GM12892 (cell line): ENCODE measurements around the gene TEX13D.

ENCODE experiments used
- DNase-seq: peaks from one replicate; pipeline ENCODE4 v3.0.0; 2011; ENCODE audit not compliant: insufficient read length
- FAIRE-seq: peaks from 2 replicates; lab custom pipeline; 2011; peaks lifted over from hg19 to GRCh38; lab: Jason Lieb, UNC
- POLR2A ChIP-seq: IDR thresholded peaks from 2 replicates; pipeline ENCODE4 v1.6.1; 2011; ENCODE audit warnings: low read depth, low read length, control low read depth
- POLR2AphosphoS5 ChIP-seq: IDR thresholded peaks from 2 replicates; pipeline ENCODE4 v1.6.1; 2011; ENCODE audit warnings: low read depth, low read length, control low read depth
- TAF1 ChIP-seq: IDR thresholded peaks from 2 replicates; pipeline ENCODE4 v1.6.1; 2011; ENCODE audit warnings: low read depth, mild to moderate bottlenecking, control low read depth, low read length, borderline replicate concordance

Gene TEX13D

GRCh38 chrX:124338733-124339514, 6.5 kb downstream of the TEX13D start:
- TF ChIP-seq POLR2A, result no peak
- TF ChIP-seq TAF1, result no peak
- TF ChIP-seq POLR2AphosphoS5, result no peak
- FAIRE-seq (no peak), DNase-seq (no peak)

GRCh38 chrX:124341396-124342132, 9.1 kb downstream of the TEX13D start:
- TF ChIP-seq POLR2AphosphoS5, result no peak
- FAIRE-seq (no peak), DNase-seq (no peak)

GRCh38 chrX:124342174-124342867, 9.9 kb downstream of the TEX13D start:
- no peak for TF ChIP-seq TAF1
- no peak for TF ChIP-seq POLR2A
- TF ChIP-seq POLR2AphosphoS5, result no peak
- FAIRE-seq, result no peak
- DNase-seq, result no peak

- no peak for DNase-seq
- TF ChIP-seq TAF1, result no peak
- no peak for TF ChIP-seq POLR2A
- TF ChIP-seq POLR2AphosphoS5, result no peak
- FAIRE-seq, result no peak
These were observed 10.6 kb downstream of the TEX13D start for GRCh38 chrX:124343016-124343415.

GRCh38 chrX:124344246-124344645, 11.8 kb downstream of the TEX13D start:
- FAIRE-seq (peak; percentile 42), DNase-seq (no peak)

GRCh38 chrX:124346117-124346876, 13.8 kb downstream of the TEX13D start, which contains the start of gene SH2D1A:
Gene SH2D1A (plus strand): TSS chrX:124346563. CDS start chrX:124346643, 80 bp downstream.
- no peak for DNase-seq
- no peak for TF ChIP-seq POLR2AphosphoS5
- no peak for TF ChIP-seq POLR2A
- TF ChIP-seq TAF1, result no peak
- peak; percentile 44 for FAIRE-seq

More at GRCh38 chrX:124344246-124344645, 11.8 kb downstream of the TEX13D start:
- TF ChIP-seq POLR2AphosphoS5, result no peak
- no peak for TF ChIP-seq TAF1
- TF ChIP-seq POLR2A, result no peak

- TF ChIP-seq POLR2A, result no peak
- no peak for TF ChIP-seq POLR2AphosphoS5
- no peak for FAIRE-seq
- no peak for DNase-seq
These were observed 14.4 kb downstream of the TEX13D start for GRCh38 chrX:124346877-124347241.

GRCh38 chrX:124347242-124347641, 14.8 kb downstream of the TEX13D start:
- TF ChIP-seq TAF1, result no peak
- FAIRE-seq (no peak), DNase-seq (no peak)

GRCh38 chrX:124348182-124348581, 15.7 kb downstream of the TEX13D start:
- TF ChIP-seq TAF1 (no peak), POLR2AphosphoS5 (no peak), POLR2A (no peak)
- DNase-seq (no peak), FAIRE-seq (no peak)

- FAIRE-seq (no peak), DNase-seq (no peak)
- TF ChIP-seq POLR2AphosphoS5 (no peak), POLR2A (no peak), TAF1 (no peak)
These were observed 16.5 kb downstream of the TEX13D start for GRCh38 chrX:124348885-124349453.

GRCh38 chrX:124354648-124355047, 22.2 kb downstream of the TEX13D start:
- TF ChIP-seq TAF1 (no peak), POLR2AphosphoS5 (no peak), POLR2A (no peak)
- no peak for FAIRE-seq
- DNase-seq, result no peak
